PC-9 (cell line): ENCODE measurements around the gene F8A1. TPM values are rescaled to one million over a fixed set of nuclear protein-coding genes. Genes with fewer than 3 reads are reported as not detected.
"Not testable (repeated sequence)": the region's sequence is repeated elsewhere in the genome, so short reads cannot be mapped to it uniquely, and the experiment has no call there.

Source experiments
- BruUV-seq: library from RNA; stranded (reverse); fragments of 400-500 nt; replicated peaks from 2 replicates; lab custom pipeline; 2021; lab: Mats Ljungman, UMichigan
- CTCF ChIA-PET: fragments of 300-600 bp; sonication (Branson Sonifier 250); formaldehyde crosslinking; loops from one replicate; lab custom pipeline; 2022; ENCODE audit warnings: antibody characterized with exemption; lab: Charles Lee
- POLR2A ChIA-PET: fragments of 300-600 bp; sonication (Branson Sonifier 250); formaldehyde crosslinking; loops from one replicate; lab custom pipeline; 2022; ENCODE audit warnings: antibody characterized with exemption; ENCODE audit not compliant: unreplicated experiment; lab: Charles Lee
- DNase-seq, 2 experiments: peaks; one replicate each; pipeline versions ENCODE4 v3.0.0 to v3.0.0-alpha.2; 2015 to 2022; ENCODE audit warnings: mixed read lengths in 1 of 2
- H2AFZ ChIP-seq: fragments of 200-600 bp; sonication (generic); 2 replicates; pipeline ENCODE4 v1.8.1; 2017; ENCODE audit warnings: antibody characterized with exemption
- H3F3A ChIP-seq: fragments of 200-600 bp; sonication (generic); 2 replicates; pipeline ENCODE4 v1.8.1; 2017; ENCODE audit warnings: antibody characterized with exemption, mild to moderate bottlenecking, low read depth; ENCODE audit not compliant: insufficient read depth
- H3K27ac ChIP-seq: fragments of 200-600 bp; sonication (generic); 2 replicates; pipeline ENCODE4 v1.6.1; 2016; ENCODE audit warnings: mixed run types
- H3K27me3 ChIP-seq: fragments of 200-600 bp; sonication (generic); 2 replicates; pipeline ENCODE4 v1.6.1; 2016; ENCODE audit warnings: low read depth, mixed run types; ENCODE audit not compliant: insufficient read depth
- H3K36me3 ChIP-seq: fragments of 200-600 bp; sonication (generic); 2 replicates; pipeline ENCODE4 v1.6.1; 2016; ENCODE audit warnings: low read depth, mixed run types
- H3K4me1 ChIP-seq: fragments of 200-600 bp; sonication (generic); replicated peaks from 2 replicates; pipeline ENCODE4 v1.6.1; 2016; ENCODE audit warnings: mixed run types; ENCODE audit not compliant: insufficient read depth
- H3K4me2 ChIP-seq: fragments of 200-600 bp; sonication (generic); 2 replicates; pipeline ENCODE4 v1.6.1; 2017; ENCODE audit warnings: mixed run types
- H3K4me3 ChIP-seq: fragments of 200-600 bp; sonication (generic); 2 replicates; pipeline ENCODE4 v1.6.1; 2016; ENCODE audit warnings: mixed run types
- H3K79me2 ChIP-seq: fragments of 200-600 bp; sonication (generic); 2 replicates; pipeline ENCODE4 v1.6.1; 2017; ENCODE audit warnings: low read depth, mixed run types
- H3K9me2 ChIP-seq: fragments of 200-600 bp; sonication (generic); 2 replicates; pipeline ENCODE4 v1.8.1; 2017; ENCODE audit warnings: mild to moderate bottlenecking; ENCODE audit not compliant: insufficient read depth
- H3K9me3 ChIP-seq: fragments of 200-600 bp; sonication (generic); 2 replicates; pipeline ENCODE4 v1.8.1; 2016; ENCODE audit warnings: low read depth; ENCODE audit not compliant: insufficient read depth
- H4K20me1 ChIP-seq: fragments of 200-600 bp; sonication (generic); 2 replicates; pipeline ENCODE4 v1.8.1; 2017; ENCODE audit not compliant: insufficient read depth
- EZH2 ChIP-seq: fragments of 200-600 bp; sonication (generic); IDR thresholded peaks from 2 replicates; pipeline ENCODE4 v1.8.0; 2017; ENCODE audit warnings: antibody characterized with exemption, low read depth
- intact Hi-C: fragments of 100-400 bp; cut with micrococcal nuclease; formaldehyde crosslinking; loops from one replicate; pipeline ENCODE4 v1.10.0; 2022; ENCODE audit not compliant: unreplicated experiment
- total RNA-seq: library from RNA; stranded (reverse); gene quantifications from 2 replicates; pipeline ENCODE4 v1.2.3, GENCODE V29; 2021
- TF ChIP-seq, protein P1 (sequence below): fragments of 200-600 bp; sonication (generic); conservative IDR thresholded peaks from 2 replicates; pipeline ENCODE4 v1.6.1; 2017; ENCODE audit warnings: mixed run types, antibody characterized with exemption, mild to moderate bottlenecking, moderate library complexity

Gene F8A1
- total RNA-seq, 1 experiment from 2014 or later = 19.6 TPM

DNA sequence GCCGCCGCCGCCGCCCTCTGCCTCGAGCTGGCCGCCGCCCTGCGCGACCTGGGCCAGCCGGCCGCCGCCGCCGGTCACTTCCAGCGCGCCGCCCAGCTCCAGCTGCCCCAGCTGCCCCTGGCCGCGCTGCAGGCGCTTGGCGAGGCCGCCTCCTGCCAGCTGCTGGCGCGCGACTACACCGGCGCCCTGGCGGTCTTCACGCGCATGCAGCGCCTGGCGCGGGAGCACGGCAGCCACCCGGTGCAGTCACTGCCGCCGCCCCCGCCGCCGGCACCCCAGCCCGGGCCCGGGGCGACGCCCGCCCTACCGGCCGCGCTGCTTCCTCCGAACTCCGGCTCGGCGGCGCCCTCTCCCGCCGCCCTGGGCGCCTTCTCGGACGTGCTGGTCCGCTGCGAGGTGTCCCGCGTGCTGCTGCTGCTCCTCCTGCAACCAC, 650 bp downstream of the F8A1 start:
- H3K4me2 ChIP-seq, BruUV-seq, CTCF ChIA-PET, intact Hi-C loops, H2AFZ ChIP-seq, H3K4me3 ChIP-seq, H4K20me1 ChIP-seq, H3K9me2 ChIP-seq, H3K36me3 ChIP-seq, H3K79me2 ChIP-seq, POLR2A ChIA-PET, H3F3A ChIP-seq, H3K4me1 ChIP-seq, H3K27me3 ChIP-seq, H3K9me3 ChIP-seq, H3K27ac ChIP-seq, DNase-seq: not testable (repeated sequence)

DNA sequence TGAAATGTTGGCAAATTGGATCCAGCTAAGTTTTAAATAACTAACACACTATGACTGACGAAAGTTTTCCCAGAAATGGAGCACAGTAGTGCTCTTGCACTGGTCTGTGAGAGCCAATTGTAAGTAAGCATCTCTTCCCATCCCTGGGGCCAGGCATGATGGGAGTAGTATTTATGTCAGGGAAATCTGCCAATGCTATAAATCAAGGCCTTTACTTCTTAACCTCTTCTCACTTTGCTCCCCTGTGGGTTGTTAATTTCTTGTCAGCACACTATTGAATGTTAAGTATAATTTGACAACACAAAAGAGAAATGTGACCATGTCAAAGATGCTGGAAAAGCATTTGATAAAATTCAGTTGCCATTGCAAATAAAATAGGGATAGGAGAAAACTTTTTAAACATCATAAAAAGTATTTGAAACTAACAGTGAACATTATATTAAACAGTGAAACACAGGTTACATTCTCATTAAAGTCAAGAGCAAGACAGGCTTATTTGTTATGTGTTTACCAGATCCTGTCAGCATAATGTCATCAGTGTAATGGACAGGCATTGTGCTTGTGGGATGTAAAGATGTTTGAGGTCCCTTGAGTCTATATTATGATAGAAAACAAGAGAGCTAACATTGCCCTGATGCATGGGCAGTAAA, 5.0 kb downstream of the F8A1 start:
- no peak for TF ChIP-seq EZH2
- TF ChIP-seq, protein P1, sequence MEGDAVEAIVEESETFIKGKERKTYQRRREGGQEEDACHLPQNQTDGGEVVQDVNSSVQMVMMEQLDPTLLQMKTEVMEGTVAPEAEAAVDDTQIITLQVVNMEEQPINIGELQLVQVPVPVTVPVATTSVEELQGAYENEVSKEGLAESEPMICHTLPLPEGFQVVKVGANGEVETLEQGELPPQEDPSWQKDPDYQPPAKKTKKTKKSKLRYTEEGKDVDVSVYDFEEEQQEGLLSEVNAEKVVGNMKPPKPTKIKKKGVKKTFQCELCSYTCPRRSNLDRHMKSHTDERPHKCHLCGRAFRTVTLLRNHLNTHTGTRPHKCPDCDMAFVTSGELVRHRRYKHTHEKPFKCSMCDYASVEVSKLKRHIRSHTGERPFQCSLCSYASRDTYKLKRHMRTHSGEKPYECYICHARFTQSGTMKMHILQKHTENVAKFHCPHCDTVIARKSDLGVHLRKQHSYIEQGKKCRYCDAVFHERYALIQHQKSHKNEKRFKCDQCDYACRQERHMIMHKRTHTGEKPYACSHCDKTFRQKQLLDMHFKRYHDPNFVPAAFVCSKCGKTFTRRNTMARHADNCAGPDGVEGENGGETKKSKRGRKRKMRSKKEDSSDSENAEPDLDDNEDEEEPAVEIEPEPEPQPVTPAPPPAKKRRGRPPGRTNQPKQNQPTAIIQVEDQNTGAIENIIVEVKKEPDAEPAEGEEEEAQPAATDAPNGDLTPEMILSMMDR = no peak
- H3K9me2 ChIP-seq = no peaks in the 10 kb centered on the region
- no peak for DNase-seq
- no peaks in the 10 kb centered on the region for H4K20me1 ChIP-seq
- no peaks in the 10 kb centered on the region; the same call in 1 of the 2 replicates for H3K9me3 ChIP-seq
- H2AFZ ChIP-seq = no peak overlapping the region
- H3K79me2 ChIP-seq = no peaks in the 10 kb centered on the region
- intact Hi-C loops = no loop called here
- POLR2A ChIA-PET = interaction anchor here (0.6 kb wide), 1 partner anchor 700 kb away, joined by 3 read pairs; no protein-coding TSS in a partner anchor
- no peak overlapping the region for H3K4me3 ChIP-seq
- peaks cover 8% of the 10 kb centered on the region; the same call in 1 of the 2 replicates for H3K27me3 ChIP-seq
- no peaks in the 10 kb centered on the region for H3K4me1 ChIP-seq
- no peak overlapping the region for H3K27ac ChIP-seq
- H3K4me2 ChIP-seq = no peak overlapping the region
- no TSS peak for BruUV-seq
- no peaks in the 10 kb centered on the region for H3F3A ChIP-seq
- H3K36me3 ChIP-seq = no peaks in the 10 kb centered on the region
- CTCF ChIA-PET = no interaction called here

DNA sequence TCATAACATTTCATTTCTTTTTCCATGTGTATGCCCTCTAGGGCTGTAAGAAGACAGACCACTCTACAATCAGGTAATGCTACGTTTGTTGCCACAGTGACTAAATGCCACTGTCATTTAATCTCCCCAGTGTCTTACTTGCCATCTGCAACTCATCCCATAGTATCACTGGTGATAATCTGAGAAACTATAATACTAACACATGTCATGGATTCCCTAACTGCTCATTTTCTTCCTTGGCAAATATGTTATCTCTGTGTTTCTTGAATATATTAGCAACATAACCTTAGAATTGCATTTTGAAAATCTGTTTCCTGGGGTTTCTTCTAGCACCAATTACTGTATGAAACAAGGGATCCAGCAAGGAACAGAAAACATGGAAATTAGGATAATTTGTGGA, 6.1 kb downstream of the F8A1 start:
- no peak for DNase-seq
- H3K4me2 ChIP-seq = no peak overlapping the region
- TF ChIP-seq, protein P1 = no peak
- no peaks in the 10 kb centered on the region for H3F3A ChIP-seq
- POLR2A ChIA-PET = no interaction called here
- H3K9me3 ChIP-seq = no peaks in the 10 kb centered on the region; the same call in 1 of the 2 replicates
- no peaks in the 10 kb centered on the region for H3K36me3 ChIP-seq
- no peaks in the 10 kb centered on the region for H3K79me2 ChIP-seq
- CTCF ChIA-PET = no interaction called here
- peaks cover 8% of the 10 kb centered on the region; the same call in 1 of the 2 replicates for H3K27me3 ChIP-seq
- no peaks in the 10 kb centered on the region for H4K20me1 ChIP-seq
- H3K27ac ChIP-seq = no peak overlapping the region
- H2AFZ ChIP-seq = no peak overlapping the region
- no TSS peak for BruUV-seq
- no peak overlapping the region for H3K4me3 ChIP-seq
- H3K9me2 ChIP-seq = no peaks in the 10 kb centered on the region
- H3K4me1 ChIP-seq = no peaks in the 10 kb centered on the region
- intact Hi-C loops = no loop called here
